GM23338 (cell line): ENCODE data around the gene DAD1. TPM values are rescaled to one million over a fixed set of nuclear protein-coding genes. Genes with fewer than 3 reads are reported as not detected.

Experiments
- ATAC-seq: fragments of 200-7000 bp; cut with Tn5 transposase; 3 replicates; pipeline ENCODE4 v1.9.1; 2020
- DNase-seq: peaks from one replicate; pipeline ENCODE4 v3.0.0-alpha.2; 2015; ENCODE audit warnings: low spot score
- H2AFZ ChIP-seq: fragments of 200-600 bp; sonication (generic); 2 replicates; pipeline ENCODE4 v1.8.0; 2016; ENCODE audit warnings: antibody characterized with exemption, mild to moderate bottlenecking, moderate library complexity
- H3F3A ChIP-seq: fragments of 200-600 bp; sonication (generic); replicated peaks from 2 replicates; pipeline ENCODE4 v1.8.0; 2017; ENCODE audit warnings: antibody characterized with exemption, mixed run types, low read depth
- H3K27ac ChIP-seq: fragments of 200-600 bp; sonication (generic); 2 replicates; pipeline ENCODE4 v1.6.1; 2016; ENCODE audit warnings: low read depth
- H3K27me3 ChIP-seq: fragments of 200-600 bp; sonication (generic); 2 replicates; pipeline ENCODE4 v1.8.0; 2016; ENCODE audit warnings: mild to moderate bottlenecking, mixed run types, moderate library complexity; ENCODE audit not compliant: insufficient read depth
- H3K36me3 ChIP-seq: fragments of 200-600 bp; sonication (generic); 2 replicates; pipeline ENCODE4 v1.8.0; 2016; ENCODE audit warnings: mild to moderate bottlenecking; ENCODE audit not compliant: insufficient read depth
- H3K4me1 ChIP-seq: fragments of 200-600 bp; sonication (generic); 2 replicates; pipeline ENCODE4 v1.8.0; 2016; ENCODE audit warnings: mild to moderate bottlenecking, moderate library complexity; ENCODE audit not compliant: insufficient read depth
- H3K4me2 ChIP-seq: fragments of 200-600 bp; sonication (generic); 2 replicates; pipeline ENCODE4 v1.7.1; 2017; ENCODE audit warnings: mixed run types
- H3K4me3 ChIP-seq: fragments of 200-600 bp; sonication (generic); 2 replicates; pipeline ENCODE4 v1.6.1; 2016; ENCODE audit warnings: mixed run types
- H3K79me2 ChIP-seq: fragments of 200-600 bp; sonication (generic); replicated peaks from 2 replicates; pipeline ENCODE4 v1.8.0; 2017; ENCODE audit warnings: mild to moderate bottlenecking; ENCODE audit not compliant: insufficient read depth
- H3K9me2 ChIP-seq: fragments of 200-600 bp; sonication (generic); 2 replicates; pipeline ENCODE4 v1.8.0; 2017; ENCODE audit not compliant: insufficient read depth
- H4K20me1 ChIP-seq: fragments of 200-600 bp; sonication (generic); replicated peaks from 2 replicates; pipeline ENCODE4 v1.8.0; 2017; ENCODE audit warnings: mild to moderate bottlenecking; ENCODE audit not compliant: insufficient read depth
- H3K27ac Mint-ChIP-seq: 2 replicates; pipeline ENCODE4 v1.8.0; 2020; ENCODE audit warnings: inconsistent platforms, mild to moderate bottlenecking, moderate library complexity, mixed read lengths
- H3K27me3 Mint-ChIP-seq: 3 replicates; pipeline ENCODE4 v1.8.0; 2022; ENCODE audit warnings: low read depth, mild to moderate bottlenecking, moderate library complexity, mixed read lengths, inconsistent platforms; ENCODE audit not compliant: insufficient read depth, poor library complexity
- H3K36me3 Mint-ChIP-seq: 3 replicates; pipeline ENCODE4 v1.8.0; 2021; ENCODE audit warnings: low read depth, mild to moderate bottlenecking, inconsistent platforms, moderate library complexity, mixed read lengths
- H3K4me1 Mint-ChIP-seq: 3 replicates; pipeline ENCODE4 v1.8.0; 2020; ENCODE audit warnings: mild to moderate bottlenecking, inconsistent platforms, mixed read lengths
- H3K4me3 Mint-ChIP-seq: 3 replicates; pipeline ENCODE4 v1.8.0; 2021; ENCODE audit warnings: moderate library complexity, mild to moderate bottlenecking, inconsistent platforms, mixed read lengths
- H3K9me3 Mint-ChIP-seq: 3 replicates; pipeline ENCODE4 v1.8.0; 2020; ENCODE audit warnings: moderate library complexity, mild to moderate bottlenecking, inconsistent platforms, mixed read lengths
- CTCF ChIP-seq, 2 experiments: fragments of 200-600 bp in 1 of 2; sonication (generic) in 1 of 2; conservative IDR thresholded peaks; 2 replicates each; pipeline versions ENCODE4 v1.5.1 to v1.6.1; 2016 to 2017; ENCODE audit warnings: antibody characterized with exemption in 2 of 2, low read depth in 2 of 2, mild to moderate bottlenecking in 2 of 2, moderate library complexity in 1 of 2
- EZH2 ChIP-seq: fragments of 200-600 bp; sonication (generic); IDR thresholded peaks from one replicate; pipeline ENCODE4 v1.8.0; 2017; ENCODE audit warnings: antibody characterized with exemption, mild to moderate bottlenecking, low read depth; ENCODE audit not compliant: unreplicated experiment
- JUNB ChIP-seq: IDR thresholded peaks from one replicate; pipeline ENCODE4 v1.6.1; 2016; ENCODE audit warnings: antibody characterized with exemption; ENCODE audit not compliant: unreplicated experiment
- NANOG ChIP-seq: IDR thresholded peaks from 2 replicates; pipeline ENCODE4 v1.6.1; 2016; ENCODE audit warnings: antibody characterized with exemption, borderline replicate concordance
- REST ChIP-seq: IDR thresholded peaks from one replicate; pipeline ENCODE4 v1.6.1; 2018; ENCODE audit warnings: antibody characterized with exemption; ENCODE audit not compliant: unreplicated experiment
- ZNF331 ChIP-seq: fragments of 250-450 bp; sonication (Bioruptor Pico); IDR thresholded peaks from 2 replicates; pipeline ENCODE4 v1.5.0; 2020; ENCODE audit warnings: low read depth, mild to moderate bottlenecking, moderate library complexity
- polyA plus RNA-seq: library from polyadenylated mRNA; unstranded; fragments of >200 nt; fragmentation: Nextera tagmentation; extraction: Ambion mirVana; gene quantifications from 2 replicates; pipeline ENCODE4 v1.2.1, GENCODE V29; 2016
- total RNA-seq: library from RNA; depleted of rRNA; stranded (reverse); fragments of >200 nt; shearing (Covaris generic); gene quantifications from 2 replicates; pipeline ENCODE4 v1.2.3, GENCODE V29; 2014
- TF ChIP-seq, protein P1 (sequence below): IDR thresholded peaks from 2 replicates; pipeline ENCODE4 v1.6.1; 2016; ENCODE audit warnings: antibody characterized with exemption

The DAD1 gene
- total and polyA plus RNA-seq, 2 experiments from 2014 or later = 180 to 252 TPM

GRCh38 chr14:22561661-22562579, 27.1 kb downstream of the DAD1 start (continued):
- TF ChIP-seq REST (no peak), JUNB (no peak), CTCF (conservative IDR thresholded peaks at IDR 0.05; ENCODE audit: low read depth in 2 of 2) (no peak)

GRCh38 chr14:22561366-22561660, 27.7 kb downstream of the DAD1 start:
- H3K4me3 Mint-ChIP-seq = no peak overlapping the region
- DNase-seq = no peak
- Histone ChIP-seq H3K27me3 (no peaks in the 10 kb centered on the region), H3K4me1 (peaks cover 26% of the 10 kb centered on the region), H3K4me3 (no peak overlapping the region), H3K27ac (no peak overlapping the region), H4K20me1 (no peaks in the 10 kb centered on the region), H3K4me2 (no peak overlapping the region), H3K36me3 (peaks cover 8% of the 10 kb centered on the region; the same call in 1 of the 2 replicates), H2AFZ (no peak overlapping the region), H3F3A (peaks cover 12% of the 10 kb centered on the region; the same call in 1 of the 2 replicates), H3K9me2 (no peaks in the 10 kb centered on the region), H3K79me2 (peaks cover 7% of the 10 kb centered on the region; the same call in 1 of the 2 replicates)
- peaks cover 25% of the 10 kb centered on the region for H3K4me1 Mint-ChIP-seq
- peaks cover 7% of the 10 kb centered on the region for H3K27me3 Mint-ChIP-seq
- peaks cover 3% of the 10 kb centered on the region; the same call in 1 of the 3 replicates for H3K9me3 Mint-ChIP-seq
- ATAC-seq = no peak
- no peak overlapping the region for H3K27ac Mint-ChIP-seq
- TF ChIP-seq ZNF331 (CRISPR knock-in tag) = no peak
- no peak for TF ChIP-seq EZH2
- TF ChIP-seq, protein P1, sequence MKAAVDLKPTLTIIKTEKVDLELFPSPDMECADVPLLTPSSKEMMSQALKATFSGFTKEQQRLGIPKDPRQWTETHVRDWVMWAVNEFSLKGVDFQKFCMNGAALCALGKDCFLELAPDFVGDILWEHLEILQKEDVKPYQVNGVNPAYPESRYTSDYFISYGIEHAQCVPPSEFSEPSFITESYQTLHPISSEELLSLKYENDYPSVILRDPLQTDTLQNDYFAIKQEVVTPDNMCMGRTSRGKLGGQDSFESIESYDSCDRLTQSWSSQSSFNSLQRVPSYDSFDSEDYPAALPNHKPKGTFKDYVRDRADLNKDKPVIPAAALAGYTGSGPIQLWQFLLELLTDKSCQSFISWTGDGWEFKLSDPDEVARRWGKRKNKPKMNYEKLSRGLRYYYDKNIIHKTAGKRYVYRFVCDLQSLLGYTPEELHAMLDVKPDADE = no peak
- TF ChIP-seq CTCF (conservative IDR thresholded peaks at IDR 0.05; ENCODE audit: low read depth in 2 of 2) = no peak
- TF ChIP-seq NANOG = no peak
- peaks cover 19% of the 10 kb centered on the region; the same call in 2 of the 3 replicates for H3K36me3 Mint-ChIP-seq
